NT2/D1 (cell line): ENCODE results near the gene SPINK4.

Experiments
- SUZ12 ChIP-seq: IDR thresholded peaks from 2 replicates; pipeline ENCODE4 v1.6.1; 2011; ENCODE audit not compliant: insufficient read length, insufficient read depth; ENCODE audit errors: extremely low read depth
- ZNF274 ChIP-seq: IDR thresholded peaks from 2 replicates; pipeline ENCODE4 v1.6.1; 2011; ENCODE audit warnings: mild to moderate bottlenecking, low read depth, low read length

- no peak for TF ChIP-seq ZNF274
- TF ChIP-seq SUZ12, result no peak
Measured at GRCh38 chr9:33264003-33264472, 24.1 kb downstream of the SPINK4 start.
